ENCODE measurements around the gene PLXNA4.

The PLXNA4 gene

GRCh38 chr7:132492823-132493445 lies 83.3 kb downstream of the PLXNA4 start:
- DNase-seq (ENCODE audit: low read depth) = no peak
- H3K4me3 ChIP-seq (ENCODE audit: low read depth, low read length) = no peak overlapping the region
- TF ChIP-seq CTCF (conservative IDR thresholded peaks at IDR 0.05; ENCODE audit: low read depth, low read length) = no peak

DNA sequence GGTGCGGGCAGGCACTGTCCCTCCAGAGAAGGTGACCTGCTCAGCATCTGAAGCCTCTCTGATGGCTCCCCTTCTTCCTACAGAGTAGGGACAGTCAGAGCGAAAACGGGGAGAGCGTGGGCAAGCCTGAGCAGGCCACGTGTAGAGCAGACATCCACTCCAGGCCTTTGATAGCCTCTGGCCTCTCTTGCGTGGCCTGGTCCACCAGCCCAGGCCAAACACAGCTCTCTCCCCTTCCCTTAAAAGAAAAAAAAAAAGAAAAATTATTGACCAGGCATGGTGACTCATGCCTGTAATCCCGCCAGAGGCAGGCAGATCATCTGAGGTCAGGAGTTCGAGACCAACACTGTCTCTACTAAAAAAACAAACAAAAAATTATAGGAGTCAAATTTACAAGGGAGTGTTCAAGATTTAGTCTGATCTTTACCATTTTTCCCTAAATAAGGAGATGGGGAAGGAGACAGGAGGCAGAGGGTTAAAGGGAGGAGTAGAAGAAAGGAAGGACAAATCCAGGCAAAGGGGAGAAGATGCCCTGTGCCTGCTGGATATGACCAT lies 84.8 kb downstream of the PLXNA4 start:
- no peak overlapping the region for H3K4me3 ChIP-seq (ENCODE audit: low read depth, low read length)
- no peak for TF ChIP-seq CTCF (conservative IDR thresholded peaks at IDR 0.05; ENCODE audit: low read depth, low read length)

DNA sequence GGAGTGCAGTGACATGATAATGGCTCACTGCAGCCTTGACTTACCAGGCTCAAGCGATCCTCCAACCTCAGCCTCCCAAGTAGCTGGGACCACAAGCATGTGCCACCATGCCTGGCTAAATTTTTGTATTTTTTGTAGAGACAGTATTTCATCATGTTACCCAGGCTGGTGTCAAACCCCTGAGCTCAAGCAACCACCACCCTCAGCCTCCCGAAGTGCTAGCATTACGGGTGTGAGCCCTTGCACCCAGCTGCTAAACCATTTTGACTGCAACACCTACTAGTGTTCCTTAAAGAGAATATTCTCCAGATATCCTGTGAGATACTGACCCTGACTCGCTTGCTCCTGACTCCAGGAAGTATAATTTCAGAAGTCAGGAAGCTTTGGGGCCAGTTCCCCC lies 85.8 kb downstream of the PLXNA4 start:
- no peak overlapping the region for H3K4me3 ChIP-seq (ENCODE audit: low read depth, low read length)
- no peak for DNase-seq (ENCODE audit: low read depth)
- TF ChIP-seq CTCF (conservative IDR thresholded peaks at IDR 0.05; ENCODE audit: low read depth, low read length) = no peak

More for the DNA sequence above, 84.8 kb downstream of the PLXNA4 start:
- no peak for DNase-seq (ENCODE audit: low read depth)

- no peak for DNase-seq (ENCODE audit: low read depth)
- H3K4me3 ChIP-seq (ENCODE audit: low read depth, low read length) = no peak overlapping the region
- TF ChIP-seq CTCF (conservative IDR thresholded peaks at IDR 0.05; ENCODE audit: low read depth, low read length) = no peak
These were observed 86.5 kb downstream of the PLXNA4 start for GRCh38 chr7:132489776-132490237.

GRCh38 chr7:132488634-132489302 lies 87.5 kb downstream of the PLXNA4 start:
- H3K4me3 ChIP-seq (ENCODE audit: low read depth, low read length) = no peak overlapping the region
- TF ChIP-seq CTCF (conservative IDR thresholded peaks at IDR 0.05; ENCODE audit: low read depth, low read length) = no peak
- DNase-seq (ENCODE audit: low read depth) = no peak

DNA sequence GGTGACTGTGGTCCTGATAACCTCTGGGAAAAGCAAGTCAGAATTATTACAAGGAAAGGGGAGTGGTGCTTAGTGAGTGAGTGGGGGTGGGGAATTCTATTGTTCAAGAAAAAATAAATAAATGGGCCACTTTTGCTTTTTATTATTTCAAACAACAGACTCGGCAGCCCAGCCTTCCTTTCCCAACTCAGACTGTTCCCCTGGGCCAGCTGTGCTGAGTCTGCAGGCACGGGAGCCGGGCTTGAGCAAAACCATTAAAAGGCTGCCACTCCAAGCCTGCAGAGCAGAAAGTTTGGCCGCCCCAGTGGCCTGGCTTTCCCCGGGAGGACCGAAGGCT lies 90.0 kb downstream of the PLXNA4 start:
- H3K4me3 ChIP-seq (ENCODE audit: low read depth, low read length) = no peak overlapping the region
- TF ChIP-seq CTCF (conservative IDR thresholded peaks at IDR 0.05; ENCODE audit: low read depth, low read length) = no peak
- DNase-seq (ENCODE audit: low read depth) = no peak

All from choroid plexus epithelial cell (primary cell).